HG02938 (cell line): ENCODE results near the gene CHST15.
"Not testable (repeated sequence)": the region's sequence is repeated elsewhere in the genome, so short reads cannot be mapped to it uniquely, and the experiment has no call there.

Experiments used
- ATAC-seq: cut with Tn5 transposase; IDR thresholded peaks from one replicate; pipeline ENCODE4 v1.9.1; 2021; ENCODE audit warnings: mild to moderate bottlenecking, moderate library complexity; ENCODE audit not compliant: unreplicated experiment

Gene CHST15

GRCh38 chr10:124099604-124100003, 6.2 kb upstream of the CHST15 start:
- peak; percentile 78 for ATAC-seq

GRCh38 chr10:124098575-124098974, 5.2 kb upstream of the CHST15 start:
- no peak for ATAC-seq

GRCh38 chr10:124097883-124098282, 4.5 kb upstream of the CHST15 start:
- no peak for ATAC-seq

GRCh38 chr10:124096494-124096893, 3.1 kb upstream of the CHST15 start:
- no peak for ATAC-seq

- not testable (repeated sequence) for ATAC-seq
Measured at GRCh38 chr10:124095801-124096200, 2.4 kb upstream of the CHST15 start.

GRCh38 chr10:124095096-124095495, 1.7 kb upstream of the CHST15 start:
- no peak for ATAC-seq

GRCh38 chr10:124094419-124094785, 1.0 kb upstream of the CHST15 start:
- ATAC-seq, result no peak

GRCh38 chr10:124093774-124094418, 498 bp upstream of the CHST15 start:
- not testable (repeated sequence) for ATAC-seq

GRCh38 chr10:124092250-124092859, 1.0 kb downstream of the CHST15 start:
- ATAC-seq, result no peak

GRCh38 chr10:124091646-124092249, 1.6 kb downstream of the CHST15 start:
- no peak for ATAC-seq

GRCh38 chr10:124090601-124091209, 2.7 kb downstream of the CHST15 start:
- no peak for ATAC-seq

GRCh38 chr10:124089859-124090258, 3.5 kb downstream of the CHST15 start:
- ATAC-seq, result no peak

- no peak for ATAC-seq
Measured at GRCh38 chr10:124088915-124089314, 4.5 kb downstream of the CHST15 start.

GRCh38 chr10:124087672-124088634, 5.4 kb downstream of the CHST15 start:
- no peak for ATAC-seq

- ATAC-seq, result no peak
Measured at GRCh38 chr10:124086787-124087671, 6.4 kb downstream of the CHST15 start.

- no peak for ATAC-seq
Measured at GRCh38 chr10:124086097-124086710, 7.2 kb downstream of the CHST15 start.

GRCh38 chr10:124085680-124086079, 7.7 kb downstream of the CHST15 start:
- ATAC-seq, result no peak

- ATAC-seq, result no peak
Measured at GRCh38 chr10:124084708-124085107, 8.7 kb downstream of the CHST15 start.

GRCh38 chr10:124083740-124084397, 9.5 kb downstream of the CHST15 start:
- no peak for ATAC-seq
